Measurements from ENCODE around the gene TH. TPM values are rescaled to one million over a fixed set of nuclear protein-coding genes. Genes with fewer than 3 reads are reported as not detected.

Gene TH
- total and polyA plus RNA-seq, 2 donors (not counting 1 experiment from before 2014, with no cell fraction given), result not detected

- H3K9me3 ChIP-seq (ENCODE audit: control extremely low read depth in 1 of 3, control insufficient read depth in 2 of 3, insufficient read depth in 1 of 3, low read length in 2 of 3), result no peaks in the 10 kb centered on the region
- no peak overlapping the region for H3K4me2 ChIP-seq (replicated peaks; ENCODE audit: low read depth, low read length, poor library complexity, severe bottlenecking)
- no peaks in the 10 kb centered on the region for H3K4me1 ChIP-seq (ENCODE audit: control insufficient read depth in 2 of 2, insufficient read depth in 2 of 2, low read length in 2 of 2)
- H2AFZ ChIP-seq (ENCODE audit: insufficient read depth, low read depth, low read length, poor library complexity, severe bottlenecking), result no peak overlapping the region
- Mint-ChIP-seq H3K4me3 (no peak overlapping the region), H3K27ac (no peak overlapping the region), H3K27me3 (peaks cover 21% of the 10 kb centered on the region), H3K4me1 (no peaks in the 10 kb centered on the region), H3K9me3 (ENCODE audit: insufficient read depth) (peaks cover 4% of the 10 kb centered on the region)
- no peak for TF ChIP-seq CTCF (IDR thresholded peaks at IDR 0.05)
- TF ChIP-seq EZH2 (IDR thresholded peaks at IDR 0.05; ENCODE audit: borderline replicate concordance, insufficient read depth, low read depth, low read length, poor library complexity, severe bottlenecking), result no peak
- ChIA-PET CTCF (no interaction called here), POLR2A (no interaction called here)
- intact Hi-C loops (cut with micrococcal nuclease), result no loop called here
- H3K79me2 ChIP-seq (ENCODE audit: control insufficient read depth, insufficient read depth, low read length), result no peaks in the 10 kb centered on the region
- 95% methylated on average over 10 of the region's 18 CpGs for WGBS (ENCODE audit: insufficient coverage)
- H3K4me3 ChIP-seq (ENCODE audit: control extremely low read depth in 1 of 5, extremely low read depth in 1 of 5, insufficient read depth in 1 of 5, low read depth in 2 of 5, low read length in 4 of 5), result no peak overlapping the region
- H4K20me1 ChIP-seq (ENCODE audit: control insufficient read depth, insufficient read depth, low read length, poor library complexity, severe bottlenecking), result no peaks in the 10 kb centered on the region
- DNase-seq (no peak), ATAC-seq (ENCODE audit: low read depth) (no peak)
- H3K27ac ChIP-seq (ENCODE audit: low read length in 2 of 2), result no peak overlapping the region
- H3K9ac ChIP-seq (ENCODE audit: low read length), result no peak overlapping the region
- H3K27me3 ChIP-seq (replicated peaks in 1 of 4; ENCODE audit: control extremely low read depth in 1 of 4, control insufficient read depth in 3 of 4, insufficient read depth in 4 of 4, low read length in 3 of 4), result peaks cover 0 to 28% (median 2%) of the 10 kb centered on the region in 4 experiments
- no peaks in the 10 kb centered on the region for H3K36me3 ChIP-seq (replicated peaks in 1 of 2; ENCODE audit: control extremely low read depth in 1 of 2, control insufficient read depth in 1 of 2, extremely low read depth in 1 of 2, insufficient read depth in 2 of 2, low read length in 1 of 2)
These were observed 40.7 kb downstream of the TH start for GRCh38 chr11:2130881-2131352.

DNA sequence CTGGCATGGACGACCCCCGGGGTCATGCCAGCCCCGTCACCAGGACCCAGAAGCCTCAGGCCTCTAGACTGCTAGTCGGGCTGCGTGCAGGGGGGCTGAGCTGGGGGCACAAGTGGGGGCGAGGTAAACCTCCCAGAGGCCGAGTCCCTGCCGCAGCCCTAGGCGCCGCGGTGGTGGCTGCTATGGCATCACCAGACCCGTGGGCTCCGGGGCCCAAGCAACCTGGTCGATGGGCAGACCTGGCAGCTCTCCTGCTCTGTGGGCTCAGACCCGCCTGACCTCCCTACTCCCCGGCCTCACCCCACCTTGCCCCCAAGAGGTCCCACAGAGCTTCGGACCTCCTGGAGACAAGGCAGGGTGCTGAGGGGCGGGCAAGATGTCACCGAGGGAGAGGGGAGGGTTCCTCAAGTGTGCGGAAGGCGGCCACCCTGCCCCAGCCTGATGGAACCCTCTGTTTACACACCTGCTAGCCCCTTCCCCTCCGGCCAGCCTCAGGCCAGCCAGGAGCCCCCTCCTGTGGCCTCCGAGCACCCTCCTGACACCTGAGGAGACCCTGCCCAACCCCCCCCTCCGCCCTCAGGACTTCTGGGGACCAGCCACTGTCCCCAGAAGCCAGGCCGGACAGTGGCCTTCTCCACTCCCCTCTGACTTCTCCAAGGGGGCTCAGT, 41.8 kb downstream of the TH start:
- no peak for ATAC-seq (ENCODE audit: low read depth)

More for the DNA sequence above, 41.8 kb downstream of the TH start:
- intact Hi-C loops (cut with micrococcal nuclease), result no loop called here
- 94% methylated on average over 19 of the region's 25 CpGs for WGBS (ENCODE audit: insufficient coverage)
- Histone ChIP-seq H3K4me2 (replicated peaks; ENCODE audit: low read depth, low read length, poor library complexity, severe bottlenecking) (no peak overlapping the region), H3K9me3 (ENCODE audit: control extremely low read depth in 1 of 3, control insufficient read depth in 2 of 3, insufficient read depth in 1 of 3, low read length in 2 of 3) (no peaks in the 10 kb centered on the region), H3K27me3 (replicated peaks in 1 of 4; ENCODE audit: control extremely low read depth in 1 of 4, control insufficient read depth in 3 of 4, insufficient read depth in 4 of 4, low read length in 3 of 4) (peaks cover 0 to 18% (median 2%) of the 10 kb centered on the region in 4 experiments), H3K36me3 (replicated peaks in 1 of 2; ENCODE audit: control extremely low read depth in 1 of 2, control insufficient read depth in 1 of 2, extremely low read depth in 1 of 2, insufficient read depth in 2 of 2, low read length in 1 of 2) (no peaks in the 10 kb centered on the region), H2AFZ (ENCODE audit: insufficient read depth, low read depth, low read length, poor library complexity, severe bottlenecking) (no peak overlapping the region), H3K27ac (ENCODE audit: low read length in 2 of 2) (no peak overlapping the region), H3K4me1 (ENCODE audit: control insufficient read depth in 2 of 2, insufficient read depth in 2 of 2, low read length in 2 of 2) (no peaks in the 10 kb centered on the region), H3K9ac (ENCODE audit: low read length) (no peak overlapping the region), H3K79me2 (ENCODE audit: control insufficient read depth, insufficient read depth, low read length) (no peaks in the 10 kb centered on the region), H3K4me3 (ENCODE audit: control extremely low read depth in 1 of 5, extremely low read depth in 1 of 5, insufficient read depth in 1 of 5, low read depth in 2 of 5, low read length in 4 of 5) (no peak overlapping the region), H4K20me1 (ENCODE audit: control insufficient read depth, insufficient read depth, low read length, poor library complexity, severe bottlenecking) (no peaks in the 10 kb centered on the region)
- H3K9me3 Mint-ChIP-seq (ENCODE audit: insufficient read depth), result peaks cover 4% of the 10 kb centered on the region
- H3K27me3 Mint-ChIP-seq, result peaks cover 13% of the 10 kb centered on the region
- H3K4me3 Mint-ChIP-seq, result no peak overlapping the region
- no peak overlapping the region for H3K27ac Mint-ChIP-seq
- POLR2A ChIA-PET, result no interaction called here
- TF ChIP-seq EZH2 (IDR thresholded peaks at IDR 0.05; ENCODE audit: borderline replicate concordance, insufficient read depth, low read depth, low read length, poor library complexity, severe bottlenecking) (no peak), CTCF (IDR thresholded peaks at IDR 0.05) (no peak)
- CTCF ChIA-PET, result interaction anchor here (1.0 kb wide), 1 partner anchor 22 kb away, joined by 3 read pairs; no protein-coding TSS in a partner anchor
- no peak for DNase-seq
- H3K4me1 Mint-ChIP-seq, result no peaks in the 10 kb centered on the region
